ENCODE data around the gene GARIN5B. TPM values are rescaled to one million over a fixed set of nuclear protein-coding genes. Genes with fewer than 3 reads are reported as not detected.

GARIN5B gene
- total RNA-seq, 1 donor: not detected

DNA sequence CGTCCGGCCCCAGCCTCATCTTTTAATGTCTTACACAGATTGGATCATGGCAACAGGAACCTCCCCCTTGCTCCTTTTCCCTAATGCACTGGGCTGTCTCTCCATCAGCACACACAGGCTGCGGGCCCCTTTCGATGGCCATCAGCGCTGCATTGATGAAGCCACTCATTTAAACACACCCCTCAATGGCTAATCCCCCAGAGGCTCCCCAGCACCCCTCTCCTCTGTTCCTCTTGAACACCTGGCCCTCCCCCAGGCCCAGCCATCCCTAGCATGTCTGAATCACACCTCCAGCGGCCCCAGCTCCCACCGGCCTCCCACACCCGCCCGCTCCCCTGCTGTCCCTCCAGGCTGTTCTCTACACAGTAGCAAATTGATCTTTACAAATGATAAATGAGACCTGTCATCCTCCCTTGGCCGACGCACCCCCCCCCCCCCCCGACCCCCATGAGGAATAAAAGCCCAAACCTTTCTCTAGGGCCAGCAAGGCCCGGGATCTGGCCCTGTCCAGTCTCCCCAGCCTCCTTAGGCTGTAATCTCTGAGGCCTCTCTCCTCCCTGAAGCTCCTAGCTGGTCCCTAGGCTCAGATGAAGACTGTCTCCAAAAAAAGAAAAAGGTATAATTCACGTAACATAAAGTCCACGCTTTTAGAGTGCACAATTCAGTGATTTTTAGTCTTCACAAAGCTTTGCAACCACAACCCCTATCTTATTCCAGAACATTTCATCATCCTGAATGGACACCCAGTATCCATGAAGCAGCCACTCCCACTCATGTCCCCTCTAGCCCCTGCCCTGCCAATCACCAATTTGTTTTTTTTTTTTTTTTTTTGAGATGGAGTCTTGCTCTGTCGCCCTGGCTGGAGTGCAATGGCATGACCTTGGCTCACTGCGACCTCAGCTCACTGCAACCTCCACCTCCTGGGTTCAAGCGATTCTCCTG is 30.0 kb upstream of the GARIN5B start:
- DNase-seq (ENCODE audit: low read depth): no peak
- TF ChIP-seq, protein P1, sequence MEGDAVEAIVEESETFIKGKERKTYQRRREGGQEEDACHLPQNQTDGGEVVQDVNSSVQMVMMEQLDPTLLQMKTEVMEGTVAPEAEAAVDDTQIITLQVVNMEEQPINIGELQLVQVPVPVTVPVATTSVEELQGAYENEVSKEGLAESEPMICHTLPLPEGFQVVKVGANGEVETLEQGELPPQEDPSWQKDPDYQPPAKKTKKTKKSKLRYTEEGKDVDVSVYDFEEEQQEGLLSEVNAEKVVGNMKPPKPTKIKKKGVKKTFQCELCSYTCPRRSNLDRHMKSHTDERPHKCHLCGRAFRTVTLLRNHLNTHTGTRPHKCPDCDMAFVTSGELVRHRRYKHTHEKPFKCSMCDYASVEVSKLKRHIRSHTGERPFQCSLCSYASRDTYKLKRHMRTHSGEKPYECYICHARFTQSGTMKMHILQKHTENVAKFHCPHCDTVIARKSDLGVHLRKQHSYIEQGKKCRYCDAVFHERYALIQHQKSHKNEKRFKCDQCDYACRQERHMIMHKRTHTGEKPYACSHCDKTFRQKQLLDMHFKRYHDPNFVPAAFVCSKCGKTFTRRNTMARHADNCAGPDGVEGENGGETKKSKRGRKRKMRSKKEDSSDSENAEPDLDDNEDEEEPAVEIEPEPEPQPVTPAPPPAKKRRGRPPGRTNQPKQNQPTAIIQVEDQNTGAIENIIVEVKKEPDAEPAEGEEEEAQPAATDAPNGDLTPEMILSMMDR (IDR thresholded peaks at IDR 0.05; ENCODE audit: insufficient read depth, low read length): no peak
- no peak overlapping the region for H3K4me3 ChIP-seq (ENCODE audit: low read depth, low read length)

- no peak for DNase-seq (ENCODE audit: low read depth)
- no peak overlapping the region for H3K4me3 ChIP-seq (ENCODE audit: low read depth, low read length)
- TF ChIP-seq, protein P1 (IDR thresholded peaks at IDR 0.05; ENCODE audit: insufficient read depth, low read length): no peak
Observed at GRCh38 chr19:55391702-55392615, 28.9 kb upstream of the GARIN5B start.

DNA sequence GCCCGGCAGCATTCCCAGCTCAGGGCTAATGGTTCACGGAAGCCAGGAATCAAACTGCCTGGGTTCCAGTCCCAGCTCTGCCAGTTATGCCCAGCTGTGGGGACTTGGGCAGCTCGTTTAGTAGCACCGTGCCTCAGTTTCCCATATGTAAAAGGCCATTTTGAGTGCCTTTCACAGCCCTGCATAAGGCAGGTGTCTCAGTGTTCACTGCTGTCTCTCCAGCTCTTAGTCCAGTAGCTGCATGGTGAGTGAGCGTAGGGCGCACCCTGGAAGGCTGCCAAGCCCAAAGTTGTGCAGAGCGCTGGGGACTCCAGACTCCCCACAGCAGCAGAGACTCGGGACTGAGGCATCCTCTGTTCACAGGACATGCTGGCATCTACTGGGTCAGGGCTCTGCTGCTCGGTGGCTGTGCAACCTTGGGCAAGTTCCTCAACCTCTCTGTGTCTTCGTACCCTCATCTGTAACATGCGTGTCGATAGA is 28.2 kb upstream of the GARIN5B start:
- TF ChIP-seq, protein P1 (IDR thresholded peaks at IDR 0.05; ENCODE audit: insufficient read depth, low read length): no peak
- DNase-seq (ENCODE audit: low read depth): no peak
- H3K4me3 ChIP-seq (ENCODE audit: low read depth, low read length): no peak overlapping the region

- TF ChIP-seq, protein P1 (IDR thresholded peaks at IDR 0.05; ENCODE audit: insufficient read depth, low read length): no peak
- no peak overlapping the region for H3K4me3 ChIP-seq (ENCODE audit: low read depth, low read length)
- DNase-seq (ENCODE audit: low read depth): no peak
Observed at GRCh38 chr19:55390461-55390880, 27.4 kb upstream of the GARIN5B start.

GRCh38 chr19:55389386-55390317 is 26.6 kb upstream of the GARIN5B start:
- TF ChIP-seq, protein P1 (IDR thresholded peaks at IDR 0.05; ENCODE audit: insufficient read depth, low read length): no peak
- H3K4me3 ChIP-seq (ENCODE audit: low read depth, low read length): no peak overlapping the region
- no peak for DNase-seq (ENCODE audit: low read depth)

All from fibroblast of the aortic adventitia (primary cell).